Muscle layer of colon (tissue), 2 donors: Measurements from ENCODE around the gene FAM221B.

Experiments
- H3K27ac ChIP-seq: one replicate; pipeline ENCODE4 v1.7.0; 2013; ENCODE audit warnings: low read depth, mild to moderate bottlenecking, low read length, moderate library complexity
- H3K27me3 ChIP-seq, 2 donors: one replicate each; pipeline ENCODE4 v1.7.0; 2013; ENCODE audit warnings: low read length in 2 of 2, mild to moderate bottlenecking in 2 of 2; ENCODE audit not compliant: insufficient read depth in 2 of 2, control insufficient read depth in 1 of 2
- H3K36me3 ChIP-seq: one replicate; pipeline ENCODE4 v1.7.0; 2013; ENCODE audit warnings: mild to moderate bottlenecking, low read length; ENCODE audit not compliant: insufficient read depth
- H3K4me1 ChIP-seq: one replicate; pipeline ENCODE4 v1.7.0; 2013; ENCODE audit warnings: mild to moderate bottlenecking, low read length; ENCODE audit not compliant: insufficient read depth
- H3K4me3 ChIP-seq, 2 donors: one replicate each; pipeline ENCODE4 v1.7.0; 2013; ENCODE audit warnings: low read length in 2 of 2, low read depth in 1 of 2, mild to moderate bottlenecking in 1 of 2, moderate library complexity in 1 of 2
- H3K9ac ChIP-seq: one replicate; pipeline ENCODE4 v1.7.0; 2013; ENCODE audit warnings: low read length
- H3K9me3 ChIP-seq: one replicate; pipeline ENCODE4 v1.7.0; 2013; ENCODE audit warnings: mild to moderate bottlenecking, low read length
- donor health status: abdominal sarcoma.
- donor health status: Adenocarcinoma of cecum.

Gene FAM221B

DNA sequence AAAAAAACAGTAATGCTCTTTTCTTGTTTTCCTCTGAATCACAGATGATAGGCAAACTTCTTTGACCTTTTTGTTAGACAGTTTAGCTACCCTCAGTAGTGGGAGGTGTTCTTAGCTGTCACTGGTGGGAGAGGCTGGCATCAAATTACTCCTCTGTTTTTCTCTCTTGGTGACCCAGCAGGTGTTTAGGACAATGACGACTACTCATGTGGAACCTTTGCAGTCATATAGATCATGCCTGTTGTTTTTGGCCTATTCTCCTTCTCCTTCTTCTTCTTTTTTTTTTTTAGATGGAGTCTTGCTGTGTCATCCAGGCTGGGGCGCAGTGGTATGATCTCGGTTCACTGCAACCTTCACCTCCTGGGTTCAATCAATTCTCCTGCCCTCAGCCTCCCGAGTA is 52.5 kb downstream of the FAM221B start:
- Histone ChIP-seq H3K27ac (no peak overlapping the region), H3K9ac (no peak overlapping the region), H3K4me3 (no peak overlapping the region), H3K27me3 (no peaks in the 10 kb centered on the region), H3K36me3 (no peaks in the 10 kb centered on the region), H3K9me3 (no peaks in the 10 kb centered on the region), H3K4me1 (peaks cover 10% of the 10 kb centered on the region)

DNA sequence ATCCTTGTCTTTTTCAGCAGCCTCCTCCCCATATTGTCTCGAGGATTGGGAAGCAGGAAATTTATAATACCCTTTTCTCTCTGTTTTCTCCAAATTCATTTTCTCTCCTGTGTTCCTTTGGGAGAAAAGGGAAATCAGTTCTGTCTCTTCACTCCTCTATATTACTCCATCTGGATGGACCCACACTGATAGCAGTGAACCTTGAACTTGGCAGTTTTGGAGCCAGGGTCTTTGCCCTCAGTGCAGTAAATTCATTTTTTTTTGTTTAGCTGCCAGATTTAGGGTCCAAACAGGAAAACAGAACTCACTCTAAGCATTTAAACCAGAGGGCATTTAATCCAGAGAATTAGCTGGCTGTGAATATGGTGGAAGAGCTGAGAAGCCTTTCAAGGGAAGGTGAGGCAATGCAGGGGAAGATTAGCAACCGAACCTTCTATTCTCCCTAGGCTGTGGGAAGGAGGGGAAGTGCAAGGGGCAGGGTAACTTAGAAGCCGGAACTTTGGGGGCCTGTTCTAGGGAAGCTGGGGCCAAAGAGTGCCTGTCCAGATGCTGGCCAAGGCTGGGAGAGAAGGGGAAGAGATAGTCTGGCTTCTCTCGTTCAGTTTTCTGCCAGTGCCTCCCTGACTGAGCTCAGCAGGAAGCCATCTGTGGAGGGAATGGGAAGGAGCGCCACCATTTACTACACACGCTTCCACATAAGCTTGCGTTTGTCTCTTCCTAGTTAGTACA is 53.5 kb downstream of the FAM221B start:
- peaks cover 20% of the 10 kb centered on the region for H3K4me1 ChIP-seq
- no peaks in the 10 kb centered on the region for H3K9me3 ChIP-seq
- H3K4me3 ChIP-seq, result no peak overlapping the region
- no peaks in the 10 kb centered on the region for H3K36me3 ChIP-seq
- no peak overlapping the region for H3K9ac ChIP-seq
- no peaks in the 10 kb centered on the region for H3K27me3 ChIP-seq
- no peak overlapping the region for H3K27ac ChIP-seq

DNA sequence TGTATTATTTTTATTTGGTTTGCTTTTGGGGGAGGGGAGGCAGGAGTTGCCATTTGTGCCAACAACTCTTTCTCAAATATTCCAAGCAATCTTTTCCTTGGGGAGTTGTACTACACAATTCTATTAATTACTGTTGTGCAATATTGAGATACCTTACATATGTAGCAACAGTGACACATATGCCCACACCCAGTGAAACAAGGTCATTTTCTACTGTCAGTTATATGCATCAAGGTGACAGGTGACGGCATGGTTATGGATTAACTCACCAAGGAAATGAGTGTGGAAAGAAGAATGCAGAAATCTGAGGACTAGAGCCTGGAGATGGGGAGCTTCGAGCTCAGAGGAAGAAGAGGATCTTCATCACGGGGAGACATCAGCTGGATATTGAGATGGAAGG is 56.6 kb downstream of the FAM221B start:
- Histone ChIP-seq H3K36me3 (no peaks in the 10 kb centered on the region), H3K27me3 (no peaks in the 10 kb centered on the region), H3K27ac (no peak overlapping the region), H3K4me1 (peaks cover 22% of the 10 kb centered on the region), H3K9me3 (no peaks in the 10 kb centered on the region), H3K4me3 (no peak overlapping the region), H3K9ac (no peak overlapping the region)

DNA sequence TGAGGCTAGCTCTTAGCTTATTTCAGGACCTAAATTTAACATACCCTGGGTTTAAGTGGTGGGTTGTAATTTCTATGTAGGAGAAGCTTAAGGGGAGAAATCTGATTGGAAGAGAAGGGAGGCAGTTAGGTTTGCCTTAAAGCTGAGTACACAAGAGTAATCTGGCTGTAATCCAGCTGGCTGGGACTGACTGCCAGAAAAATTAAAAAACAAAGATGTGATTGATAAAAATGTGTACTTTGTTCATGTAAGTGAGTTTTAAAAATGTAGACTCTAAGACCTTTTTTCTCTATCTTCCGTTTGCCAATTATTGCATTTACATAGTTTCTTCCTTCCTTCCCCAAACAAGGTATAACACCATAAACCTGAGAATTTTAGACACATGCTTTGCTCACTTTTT is 57.0 kb downstream of the FAM221B start:
- Histone ChIP-seq H3K27me3 (no peaks in the 10 kb centered on the region), H3K4me1 (peaks cover 22% of the 10 kb centered on the region), H3K27ac (no peak overlapping the region), H3K36me3 (no peaks in the 10 kb centered on the region), H3K4me3 (no peak overlapping the region), H3K9me3 (no peaks in the 10 kb centered on the region), H3K9ac (no peak overlapping the region)

DNA sequence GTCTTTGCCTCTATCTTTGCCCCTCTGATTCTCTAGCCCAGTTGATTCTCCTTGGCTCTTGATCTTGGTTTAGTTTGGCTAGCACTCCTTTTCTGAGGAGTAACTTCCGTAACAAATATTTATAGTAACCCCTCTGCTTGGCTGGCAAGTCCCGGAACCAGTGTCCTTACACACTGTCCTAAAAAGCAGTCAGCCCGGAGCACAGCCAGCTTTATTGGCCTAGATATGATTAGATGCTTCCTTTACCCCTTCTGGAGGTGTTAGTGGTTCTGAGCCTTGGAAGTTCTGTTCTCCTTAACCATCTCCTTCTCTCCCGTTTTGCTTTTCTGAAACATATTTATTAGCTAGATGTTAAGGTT is 57.5 kb downstream of the FAM221B start:
- Histone ChIP-seq H3K36me3 (no peaks in the 10 kb centered on the region), H3K9ac (no peak overlapping the region), H3K27me3 (no peaks in the 10 kb centered on the region), H3K9me3 (no peaks in the 10 kb centered on the region), H3K4me1 (peaks cover 22% of the 10 kb centered on the region), H3K27ac (no peak overlapping the region), H3K4me3 (no peak overlapping the region)

DNA sequence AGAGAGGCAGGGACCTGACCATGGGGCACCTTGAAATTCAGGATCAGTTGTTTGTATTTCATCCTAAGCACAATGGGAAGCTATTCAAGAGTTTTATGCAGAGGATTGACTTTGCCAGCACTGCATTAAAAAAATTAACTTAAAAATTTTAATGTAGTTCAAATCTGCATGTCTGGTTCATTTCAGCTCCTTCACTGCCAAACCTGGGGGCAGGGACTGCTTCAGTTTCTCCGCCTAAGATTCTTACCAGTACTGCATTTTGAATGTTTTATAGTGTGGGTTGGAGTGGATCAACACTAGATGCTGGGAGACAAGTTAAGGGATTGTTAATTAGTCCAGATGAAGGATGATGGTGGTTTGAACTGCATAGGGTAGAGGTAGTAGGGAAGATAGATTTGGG is 58.8 kb downstream of the FAM221B start:
- Histone ChIP-seq H3K9me3 (no peaks in the 10 kb centered on the region), H3K4me1 (peaks cover 22% of the 10 kb centered on the region), H3K27me3 (no peaks in the 10 kb centered on the region), H3K9ac (no peak overlapping the region), H3K36me3 (no peaks in the 10 kb centered on the region), H3K27ac (no peak overlapping the region), H3K4me3 (no peak overlapping the region)

DNA sequence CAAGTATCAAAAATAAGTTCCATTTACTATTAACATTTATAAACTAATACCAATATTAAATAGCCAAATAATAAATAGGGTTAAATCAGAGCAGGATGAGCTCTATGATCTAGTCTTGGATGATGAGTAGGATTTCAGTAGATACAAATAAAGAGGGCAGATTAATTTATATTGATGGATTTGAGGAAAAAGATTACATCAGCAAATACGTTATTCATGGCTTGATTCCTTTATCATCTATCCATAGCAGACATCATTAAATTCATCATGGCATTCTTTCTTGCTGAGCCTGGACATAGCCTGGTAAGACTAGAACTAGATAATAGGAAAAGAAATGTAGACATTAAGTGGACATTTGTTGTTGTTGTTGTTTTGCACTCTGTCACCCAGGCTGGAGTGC is 61.1 kb downstream of the FAM221B start:
- Histone ChIP-seq H3K27me3 (no peaks in the 10 kb centered on the region), H3K4me1 (peaks cover 22% of the 10 kb centered on the region), H3K9me3 (no peaks in the 10 kb centered on the region), H3K27ac (no peak overlapping the region), H3K4me3 (no peak overlapping the region), H3K9ac (no peak overlapping the region), H3K36me3 (no peaks in the 10 kb centered on the region)

DNA sequence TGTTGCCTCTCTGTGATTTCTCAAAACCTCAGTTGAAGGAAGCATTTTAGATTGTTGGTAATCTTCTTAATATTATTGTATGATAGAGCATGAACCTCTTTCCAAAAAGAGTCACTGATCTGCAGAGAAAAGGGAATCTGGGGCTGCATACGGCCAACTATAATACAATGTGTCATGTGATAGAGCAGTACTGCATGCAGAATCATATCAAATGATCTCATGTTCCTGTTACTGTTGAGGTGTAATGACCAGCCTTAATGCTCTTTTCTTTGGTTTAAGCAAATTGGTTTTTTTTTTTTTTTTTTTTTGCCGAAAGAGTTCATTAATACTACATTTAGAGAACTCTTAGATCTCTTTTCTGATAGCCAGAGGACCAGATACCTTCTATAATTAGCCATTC is 61.5 kb downstream of the FAM221B start:
- Histone ChIP-seq H3K36me3 (no peaks in the 10 kb centered on the region), H3K4me3 (no peak overlapping the region)

More for the DNA sequence above, 61.5 kb downstream of the FAM221B start:
- H3K27ac ChIP-seq, result no peak overlapping the region
- H3K27me3 ChIP-seq, result no peaks in the 10 kb centered on the region
- no peak overlapping the region for H3K9ac ChIP-seq
- H3K9me3 ChIP-seq, result no peaks in the 10 kb centered on the region
- H3K4me1 ChIP-seq, result peaks cover 22% of the 10 kb centered on the region
